Panc1 (cell line): Measurements from ENCODE around the gene PRKCA. TPM values are rescaled to one million over a fixed set of nuclear protein-coding genes. Genes with fewer than 3 reads are reported as not detected.

Source experiments
- ATAC-seq: fragments of 200-7000 bp; cut with Tn5 transposase; 2 replicates; pipeline ENCODE4 v1.9.1; 2020; ENCODE audit warnings: mild to moderate bottlenecking, moderate library complexity
- BruUV-seq: library from RNA; stranded (reverse); fragments of 400-500 nt; replicated peaks from 2 replicates; lab custom pipeline; 2021; lab: Mats Ljungman, UMichigan
- CTCF ChIA-PET: fragments of 300-600 bp; sonication (Branson Sonifier 250); formaldehyde crosslinking; loops from one replicate; lab custom pipeline; 2022; ENCODE audit warnings: antibody characterized with exemption; lab: Charles Lee
- POLR2A ChIA-PET: fragments of 300-600 bp; sonication (Branson Sonifier 250); formaldehyde crosslinking; loops from one replicate; lab custom pipeline; 2022; ENCODE audit warnings: antibody characterized with exemption; lab: Charles Lee
- DNase-seq: peaks from one replicate; pipeline ENCODE4 v3.0.0-alpha.2; 2010; ENCODE audit warnings: low read depth, low spot score
- H3K27ac ChIP-seq: 2 replicates; pipeline ENCODE4 v1.5.1; 2011; ENCODE audit warnings: mild to moderate bottlenecking, low read length, inconsistent platforms
- H3K27me3 ChIP-seq: fragments of 200-500 bp; sonication (Bioruptor generic); 2 replicates; pipeline ENCODE4 v1.6.0; 2014; ENCODE audit warnings: low read length, inconsistent platforms; ENCODE audit not compliant: control insufficient read depth, insufficient read depth
- H3K36me3 ChIP-seq: fragments of 200-500 bp; sonication (Bioruptor generic); 2 replicates; pipeline ENCODE4 v1.5.1; 2014; ENCODE audit warnings: inconsistent platforms, mild to moderate bottlenecking, low read length, moderate library complexity; ENCODE audit not compliant: control insufficient read depth, insufficient read depth
- H3K4me1 ChIP-seq: 2 replicates; pipeline ENCODE4 v1.5.1; 2011; ENCODE audit warnings: inconsistent platforms, mild to moderate bottlenecking, low read length, moderate library complexity; ENCODE audit not compliant: control insufficient read depth, insufficient read depth
- H3K4me3 ChIP-seq, 2 experiments: 2 replicates each; pipeline ENCODE4 v1.5.1; 2011 to 2012; ENCODE audit warnings: low read depth in 2 of 2, low read length in 2 of 2, mild to moderate bottlenecking in 2 of 2, inconsistent platforms in 1 of 2, moderate library complexity in 1 of 2
- H3K9me3 ChIP-seq: fragments of 200-500 bp; sonication (Bioruptor generic); 2 replicates; pipeline ENCODE4 v1.5.1; 2014; ENCODE audit warnings: low read depth, mild to moderate bottlenecking, inconsistent platforms, low read length, moderate library complexity; ENCODE audit not compliant: control insufficient read depth, insufficient read depth
- POLR2AphosphoS5 ChIP-seq: IDR thresholded peaks from 2 replicates; pipeline ENCODE4 v1.6.1; 2012; ENCODE audit warnings: mild to moderate bottlenecking, low read depth, low read length, moderate library complexity
- REST ChIP-seq, 2 experiments: IDR thresholded peaks; 2 replicates each; pipeline ENCODE4 v1.6.1; 2011 to 2012; ENCODE audit warnings: low read depth in 2 of 2, control low read depth in 1 of 2, low read length in 1 of 2, mild to moderate bottlenecking in 1 of 2, moderate library complexity in 1 of 2; ENCODE audit not compliant: insufficient read depth in 1 of 2
- SIN3A ChIP-seq: IDR thresholded peaks from 2 replicates; pipeline ENCODE4 v1.6.1; 2012; ENCODE audit warnings: low read depth, mild to moderate bottlenecking, low read length, moderate library complexity, borderline replicate concordance; ENCODE audit not compliant: insufficient read depth
- TCF7L2 ChIP-seq: IDR thresholded peaks from 2 replicates; pipeline ENCODE4 v1.6.1; 2011; ENCODE audit warnings: mild to moderate bottlenecking, low read depth, low read length, inconsistent platforms
- in situ Hi-C: cut with HindIII; loops from 2 replicates; pipeline ENCODE4 v1.10.0; 2016; ENCODE audit warnings: low sequenced_read_pairs, low pct_unique_long_range_greater_than_20kb
- intact Hi-C: fragments of 100-400 bp; cut with micrococcal nuclease; formaldehyde crosslinking; loops from one replicate; pipeline ENCODE4 v1.10.0; 2022; ENCODE audit not compliant: unreplicated experiment
- total RNA-seq: library from RNA; stranded (reverse); gene quantifications from one replicate; pipeline ENCODE4 v1.2.1, GENCODE V29; 2021; ENCODE audit not compliant: unreplicated experiment
- TF ChIP-seq, protein P1 (sequence below): fragments of 450-650 bp; IDR thresholded peaks from 2 replicates; pipeline ENCODE4 v1.5.1; 2017; ENCODE audit warnings: mild to moderate bottlenecking

The PRKCA gene
- total RNA-seq, 1 experiment from 2014 or later, result 53.0 TPM

GRCh38 chr17:66275651-66276050 is 26.8 kb upstream of the PRKCA start:
- DNase-seq (peak; percentile 81), ATAC-seq (peak; percentile 96)
- no peaks in the 10 kb centered on the region for H3K36me3 ChIP-seq
- BruUV-seq, result no TSS peak
- intact Hi-C loops (no loop called here), in situ Hi-C loops (no loop called here)
- H3K27ac ChIP-seq, result peak overlapping the region; percentile 86
- H3K27me3 ChIP-seq, result no peaks in the 10 kb centered on the region
- H3K4me1 ChIP-seq, result peaks cover 28% of the 10 kb centered on the region
- H3K9me3 ChIP-seq, result peaks cover 8% of the 10 kb centered on the region; the same call in 1 of the 2 replicates
- peak; percentile 80 for TF ChIP-seq POLR2AphosphoS5
- TF ChIP-seq REST (IDR thresholded peaks at IDR 0.05; ENCODE audit: insufficient read depth in 1 of 2, low read depth in 2 of 2, low read length in 1 of 2), result no peak
- POLR2A ChIA-PET, result no interaction called here
- CTCF ChIA-PET, result interaction anchor here (0.6 kb wide), 1 partner anchor 627 kb away, joined by 4 read pairs; no protein-coding TSS in a partner anchor
- H3K4me3 ChIP-seq, result no peak overlapping the region

GRCh38 chr17:66276328-66276937 is 26.0 kb upstream of the PRKCA start:
- peaks cover 3% of the 10 kb centered on the region; the same call in 1 of the 2 replicates for H3K9me3 ChIP-seq
- H3K4me1 ChIP-seq, result peaks cover 28% of the 10 kb centered on the region
- no peak for DNase-seq
- H3K27ac ChIP-seq, result peak overlapping the region; percentile 86
- TF ChIP-seq, protein P1, sequence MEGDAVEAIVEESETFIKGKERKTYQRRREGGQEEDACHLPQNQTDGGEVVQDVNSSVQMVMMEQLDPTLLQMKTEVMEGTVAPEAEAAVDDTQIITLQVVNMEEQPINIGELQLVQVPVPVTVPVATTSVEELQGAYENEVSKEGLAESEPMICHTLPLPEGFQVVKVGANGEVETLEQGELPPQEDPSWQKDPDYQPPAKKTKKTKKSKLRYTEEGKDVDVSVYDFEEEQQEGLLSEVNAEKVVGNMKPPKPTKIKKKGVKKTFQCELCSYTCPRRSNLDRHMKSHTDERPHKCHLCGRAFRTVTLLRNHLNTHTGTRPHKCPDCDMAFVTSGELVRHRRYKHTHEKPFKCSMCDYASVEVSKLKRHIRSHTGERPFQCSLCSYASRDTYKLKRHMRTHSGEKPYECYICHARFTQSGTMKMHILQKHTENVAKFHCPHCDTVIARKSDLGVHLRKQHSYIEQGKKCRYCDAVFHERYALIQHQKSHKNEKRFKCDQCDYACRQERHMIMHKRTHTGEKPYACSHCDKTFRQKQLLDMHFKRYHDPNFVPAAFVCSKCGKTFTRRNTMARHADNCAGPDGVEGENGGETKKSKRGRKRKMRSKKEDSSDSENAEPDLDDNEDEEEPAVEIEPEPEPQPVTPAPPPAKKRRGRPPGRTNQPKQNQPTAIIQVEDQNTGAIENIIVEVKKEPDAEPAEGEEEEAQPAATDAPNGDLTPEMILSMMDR, result no peak
- no peak for TF ChIP-seq TCF7L2
- TF ChIP-seq POLR2AphosphoS5, result no peak
- no peak for TF ChIP-seq REST (IDR thresholded peaks at IDR 0.05; ENCODE audit: insufficient read depth in 1 of 2, low read depth in 2 of 2, low read length in 1 of 2)
- TF ChIP-seq SIN3A, result no peak
- H3K4me3 ChIP-seq, result no peak overlapping the region
- intact Hi-C loops, result no loop called here
- in situ Hi-C loops, result no loop called here
- CTCF ChIA-PET, result no interaction called here
- no peaks in the 10 kb centered on the region for H3K27me3 ChIP-seq
- peak; percentile 24; the same call in 1 of the 2 replicates for ATAC-seq
- no peaks in the 10 kb centered on the region for H3K36me3 ChIP-seq
- POLR2A ChIA-PET, result no interaction called here
- no TSS peak for BruUV-seq
